Suprapubic skin (tissue), 4 donors: ENCODE data around the gene RASL11A. TPM values are rescaled to one million over a fixed set of nuclear protein-coding genes. Genes with fewer than 3 reads are reported as not detected.
"Not testable (repeated sequence)": the region's sequence is repeated elsewhere in the genome, so short reads cannot be mapped to it uniquely, and the experiment has no call there.

ENCODE experiments used
- DNase-seq, 2 donors: peaks; one replicate each; pipeline ENCODE4 v3.0.0-alpha.2; 2019; ENCODE audit warnings: low spot score in 2 of 2
- H3K27ac ChIP-seq: fragments of 200-600 bp; sonication (generic); one replicate; pipeline ENCODE4 v1.5.1; 2019
- H3K27me3 ChIP-seq: fragments of 200-600 bp; sonication (generic); one replicate; pipeline ENCODE4 v1.5.1; 2019
- H3K36me3 ChIP-seq: fragments of 200-600 bp; sonication (generic); one replicate; pipeline ENCODE4 v1.5.1; 2019
- H3K4me1 ChIP-seq: fragments of 200-600 bp; sonication (generic); one replicate; pipeline ENCODE4 v1.5.1; 2019
- H3K4me3 ChIP-seq: fragments of 200-600 bp; sonication (generic); one replicate; pipeline ENCODE4 v1.5.1; 2019; ENCODE audit warnings: mild to moderate bottlenecking
- H3K9me3 ChIP-seq: fragments of 200-600 bp; sonication (generic); one replicate; pipeline ENCODE4 v1.5.1; 2019
- EP300 ChIP-seq: sonication (generic); formaldehyde crosslinking; IDR thresholded peaks from one replicate; pipeline ENCODE4 v1.6.1; 2017; ENCODE audit warnings: antibody characterized with exemption
- POLR2A ChIP-seq, 2 donors: fragments of 450-650 bp; IDR thresholded peaks; one replicate each; pipeline ENCODE4 v1.6.1; 2017; ENCODE audit warnings: antibody characterized with exemption in 2 of 2, mild to moderate bottlenecking in 2 of 2, moderate library complexity in 2 of 2
- POLR2AphosphoS5 ChIP-seq, 3 donors: sonication (generic); formaldehyde crosslinking; IDR thresholded peaks; one replicate each; pipeline ENCODE4 v1.6.1; 2017; ENCODE audit warnings: antibody characterized with exemption in 3 of 3
- WGBS: methylation state at CpG from one replicate; pipeline ENCODE4 v1.1.5; 2018; 5-methylcytosine and 5-hydroxymethylcytosine counted together
- total RNA-seq, 4 donors: library from RNA; depleted of rRNA; stranded (reverse); fragments of >200 nt; gene quantifications; one replicate each; pipeline ENCODE4 v1.1.0, GENCODE V29; 2016
- TF ChIP-seq, protein P1 (sequence below), 2 donors: fragments of 200-600 bp in 1 of 2; fragments of 450-650 bp in 1 of 2; sonication (generic) in 1 of 2; IDR thresholded peaks; one replicate each; pipeline ENCODE4 v1.5.1; 2016 to 2019; ENCODE audit warnings: antibody characterized with exemption in 2 of 2, mild to moderate bottlenecking in 1 of 2, moderate library complexity in 1 of 2

The RASL11A gene
- total RNA-seq, 4 donors from 2014 or later = 7.9 to 17.5 (median 13.8) TPM

DNA sequence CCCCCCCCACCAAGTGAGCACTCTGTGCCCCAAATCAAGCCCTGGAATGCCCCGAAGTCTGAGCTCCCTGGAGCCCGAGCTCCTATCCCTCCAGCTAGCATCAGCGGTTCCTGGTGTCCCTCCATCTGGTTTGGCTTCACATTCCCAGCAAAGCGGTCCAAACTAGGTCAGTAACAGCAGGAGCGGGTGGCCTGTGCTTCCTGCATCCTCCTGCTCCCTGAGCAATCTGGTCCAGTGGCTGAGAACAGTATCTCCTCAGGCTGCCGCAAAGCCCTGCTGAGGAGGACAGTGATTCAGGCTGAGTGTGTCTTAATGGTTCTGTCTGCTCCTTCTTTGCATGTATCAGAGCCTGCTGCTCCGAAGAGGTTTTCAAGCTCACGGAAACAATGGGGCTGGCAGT, 25.9 kb downstream of the RASL11A start:
- Histone ChIP-seq H3K27ac (no peak overlapping the region), H3K4me3 (no peak overlapping the region), H3K36me3 (no peaks in the 10 kb centered on the region), H3K27me3 (peaks cover 7% of the 10 kb centered on the region), H3K4me1 (no peaks in the 10 kb centered on the region), H3K9me3 (no peaks in the 10 kb centered on the region)
- WGBS = 88% methylated on average over 6 of the region's 8 CpGs
- TF ChIP-seq EP300 = no peak
- TF ChIP-seq, protein P1, sequence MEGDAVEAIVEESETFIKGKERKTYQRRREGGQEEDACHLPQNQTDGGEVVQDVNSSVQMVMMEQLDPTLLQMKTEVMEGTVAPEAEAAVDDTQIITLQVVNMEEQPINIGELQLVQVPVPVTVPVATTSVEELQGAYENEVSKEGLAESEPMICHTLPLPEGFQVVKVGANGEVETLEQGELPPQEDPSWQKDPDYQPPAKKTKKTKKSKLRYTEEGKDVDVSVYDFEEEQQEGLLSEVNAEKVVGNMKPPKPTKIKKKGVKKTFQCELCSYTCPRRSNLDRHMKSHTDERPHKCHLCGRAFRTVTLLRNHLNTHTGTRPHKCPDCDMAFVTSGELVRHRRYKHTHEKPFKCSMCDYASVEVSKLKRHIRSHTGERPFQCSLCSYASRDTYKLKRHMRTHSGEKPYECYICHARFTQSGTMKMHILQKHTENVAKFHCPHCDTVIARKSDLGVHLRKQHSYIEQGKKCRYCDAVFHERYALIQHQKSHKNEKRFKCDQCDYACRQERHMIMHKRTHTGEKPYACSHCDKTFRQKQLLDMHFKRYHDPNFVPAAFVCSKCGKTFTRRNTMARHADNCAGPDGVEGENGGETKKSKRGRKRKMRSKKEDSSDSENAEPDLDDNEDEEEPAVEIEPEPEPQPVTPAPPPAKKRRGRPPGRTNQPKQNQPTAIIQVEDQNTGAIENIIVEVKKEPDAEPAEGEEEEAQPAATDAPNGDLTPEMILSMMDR (IDR thresholded peaks at IDR 0.05) = no peak
- no peak for TF ChIP-seq POLR2A (IDR thresholded peaks at IDR 0.05)
- TF ChIP-seq POLR2AphosphoS5 (IDR thresholded peaks at IDR 0.05) = no peak
- DNase-seq = no peak

DNA sequence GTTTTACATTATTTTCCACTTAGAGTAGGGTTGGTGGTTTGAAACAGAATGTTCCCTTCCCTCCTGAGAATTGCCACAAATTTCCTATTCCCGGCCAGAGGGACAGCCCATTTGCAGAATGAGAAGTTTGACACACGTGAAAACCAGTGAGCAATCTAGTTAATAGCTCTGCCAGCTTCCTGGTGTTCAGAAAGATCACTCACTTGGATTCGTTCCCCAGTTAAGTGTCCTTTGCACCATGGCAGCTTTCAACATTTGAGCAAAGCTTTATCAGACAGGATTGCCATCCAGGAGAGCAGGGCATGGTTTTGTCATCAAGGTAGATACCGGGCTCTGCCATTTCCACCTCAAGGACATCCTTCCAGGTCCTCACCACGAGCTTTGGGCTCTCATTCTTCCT, 28.2 kb downstream of the RASL11A start:
- 65% methylated on average over 5 of the region's 5 CpGs for WGBS
- Histone ChIP-seq H3K27ac (no peak overlapping the region), H3K4me1 (no peaks in the 10 kb centered on the region), H3K9me3 (no peaks in the 10 kb centered on the region), H3K4me3 (no peak overlapping the region), H3K27me3 (peaks cover 7% of the 10 kb centered on the region), H3K36me3 (no peaks in the 10 kb centered on the region)
- no peak for TF ChIP-seq POLR2AphosphoS5 (IDR thresholded peaks at IDR 0.05)
- TF ChIP-seq, protein P1 (IDR thresholded peaks at IDR 0.05) = no peak
- no peak for TF ChIP-seq EP300
- no peak for TF ChIP-seq POLR2A (IDR thresholded peaks at IDR 0.05)
- no peak for DNase-seq

DNA sequence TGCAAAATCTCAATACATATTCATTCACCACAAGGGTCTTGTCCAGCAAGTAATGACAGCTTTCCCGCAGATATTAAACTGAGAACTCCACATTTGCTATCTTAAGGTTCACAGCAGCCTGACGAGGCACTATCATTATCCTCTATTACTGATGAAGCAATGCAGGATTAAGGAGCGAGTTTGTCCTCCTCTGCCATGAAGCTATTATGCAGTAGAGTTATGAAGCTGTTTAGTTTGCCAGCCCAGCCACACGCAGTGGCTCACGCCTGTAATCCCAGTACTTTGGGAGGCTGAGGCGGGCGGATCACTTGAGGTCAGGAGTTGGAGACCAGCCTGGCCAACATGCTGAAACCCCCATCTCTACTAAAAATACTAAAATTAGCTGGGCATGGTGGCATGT, 29.8 kb downstream of the RASL11A start:
- H3K4me3 ChIP-seq, H3K27ac ChIP-seq, H3K27me3 ChIP-seq, H3K9me3 ChIP-seq, H3K36me3 ChIP-seq, H3K4me1 ChIP-seq: not testable (repeated sequence)
- WGBS = 92% methylated on average over 7 of the region's 7 CpGs
- peak in 1 of 2 donors; percentile 38 for DNase-seq

DNA sequence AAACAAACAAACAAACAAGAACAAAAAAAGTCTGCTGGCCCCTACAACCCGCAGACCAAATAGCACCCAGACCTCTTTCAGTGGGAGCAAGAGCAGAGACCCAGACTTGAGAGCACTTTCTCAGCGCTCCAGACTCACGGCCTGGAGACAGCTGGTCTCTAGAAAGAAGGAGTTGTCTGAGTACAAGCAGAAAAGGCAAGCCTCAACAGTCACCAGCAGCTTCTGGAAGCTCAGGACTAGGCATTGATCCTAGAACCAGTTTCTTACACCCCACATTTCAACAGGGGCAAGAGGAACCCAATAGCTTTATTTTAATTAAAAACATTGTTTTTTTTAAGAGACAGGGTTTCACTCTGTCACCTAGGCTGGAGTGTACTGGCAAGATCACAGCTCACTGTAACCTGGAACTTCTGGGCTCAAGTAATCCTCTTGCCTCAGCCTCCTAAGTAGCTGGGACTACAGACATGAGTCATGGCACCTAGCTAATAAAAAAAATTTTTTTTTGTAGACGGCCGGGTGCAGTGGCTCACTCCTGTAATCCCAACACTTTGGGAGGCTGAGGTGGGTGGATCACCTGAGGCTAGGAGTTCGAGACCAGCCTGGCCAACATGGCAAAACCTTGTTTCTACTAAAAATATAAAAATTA, 30.4 kb downstream of the RASL11A start:
- Histone ChIP-seq H3K4me1 (no peaks in the 10 kb centered on the region), H3K9me3 (no peaks in the 10 kb centered on the region), H3K27ac (no peak overlapping the region), H3K36me3 (no peaks in the 10 kb centered on the region), H3K4me3 (no peak overlapping the region), H3K27me3 (peaks cover 3% of the 10 kb centered on the region)
- TF ChIP-seq, protein P1 (IDR thresholded peaks at IDR 0.05) = no peak
- TF ChIP-seq POLR2A (IDR thresholded peaks at IDR 0.05) = no peak
- no peak for TF ChIP-seq POLR2AphosphoS5 (IDR thresholded peaks at IDR 0.05)
- TF ChIP-seq EP300 = no peak
- WGBS = 60% methylated on average over 6 of the region's 6 CpGs
- DNase-seq = peak in 1 of 2 donors; percentile 23

DNA sequence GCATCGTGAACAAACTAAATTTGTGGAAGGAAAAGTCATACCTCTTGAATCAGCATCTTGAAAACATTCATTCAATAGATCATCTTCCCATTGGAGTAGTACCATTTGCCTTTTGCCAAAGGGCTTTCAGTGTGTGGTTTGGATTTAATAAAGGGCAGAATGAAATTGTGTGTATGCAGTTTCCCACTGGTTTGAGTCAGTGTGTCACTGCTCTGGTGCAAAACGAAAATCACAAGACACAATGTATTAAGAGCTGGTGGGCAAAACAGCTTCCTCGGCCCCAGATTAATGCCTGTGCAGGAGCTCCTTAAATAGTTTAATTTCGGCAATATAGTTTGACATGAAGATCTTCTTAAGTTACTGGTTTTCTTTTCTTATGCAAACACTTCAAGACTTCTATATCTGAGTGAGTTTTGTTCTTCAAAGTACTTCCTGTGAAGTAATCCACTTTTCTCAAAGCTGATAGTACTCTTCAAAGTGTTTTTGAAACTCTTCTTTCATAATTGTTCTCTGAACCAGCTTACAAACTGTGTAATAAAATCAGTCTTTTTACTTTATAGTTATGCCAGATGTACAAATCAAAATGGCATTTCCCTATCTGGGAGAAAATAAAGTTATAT, 32.1 kb downstream of the RASL11A start:
- no peaks in the 10 kb centered on the region for H3K36me3 ChIP-seq
- no peaks in the 10 kb centered on the region for H3K4me1 ChIP-seq
- peak in 1 of 2 donors; percentile 7 for DNase-seq
- H3K4me3 ChIP-seq = no peak overlapping the region
- H3K27ac ChIP-seq = no peak overlapping the region
- H3K27me3 ChIP-seq = no peaks in the 10 kb centered on the region
- 58% methylated on average over 4 of the region's 4 CpGs for WGBS
- TF ChIP-seq POLR2A (IDR thresholded peaks at IDR 0.05) = no peak
- TF ChIP-seq, protein P1 (IDR thresholded peaks at IDR 0.05) = no peak
- no peak for TF ChIP-seq EP300
- no peak for TF ChIP-seq POLR2AphosphoS5 (IDR thresholded peaks at IDR 0.05)
- H3K9me3 ChIP-seq = no peaks in the 10 kb centered on the region
